ENCODE results near the gene FDXR. TPM values are rescaled to one million over a fixed set of nuclear protein-coding genes. Genes with fewer than 3 reads are reported as not detected.
"Not testable (repeated sequence)": the region's sequence is repeated elsewhere in the genome, so short reads cannot be mapped to it uniquely, and the experiment has no call there.

Gene FDXR
- total RNA-seq, 1 donor from 2014 or later: 12.9 TPM

GRCh38 chr17:74873037-74873873 is 461 bp upstream of the FDXR start:
- peak; percentile 100 for DNase-seq (ENCODE audit: low read depth in 2 of 2)

- DNase-seq (ENCODE audit: low read depth in 2 of 2): no peak
Measured at GRCh38 chr17:74871356-74872076, 1.3 kb downstream of the FDXR start.

- peak in 1 of 2 donors; percentile 26 for DNase-seq (ENCODE audit: low read depth in 2 of 2)
Measured at GRCh38 chr17:74870512-74870911, 2.3 kb downstream of the FDXR start.

DNA sequence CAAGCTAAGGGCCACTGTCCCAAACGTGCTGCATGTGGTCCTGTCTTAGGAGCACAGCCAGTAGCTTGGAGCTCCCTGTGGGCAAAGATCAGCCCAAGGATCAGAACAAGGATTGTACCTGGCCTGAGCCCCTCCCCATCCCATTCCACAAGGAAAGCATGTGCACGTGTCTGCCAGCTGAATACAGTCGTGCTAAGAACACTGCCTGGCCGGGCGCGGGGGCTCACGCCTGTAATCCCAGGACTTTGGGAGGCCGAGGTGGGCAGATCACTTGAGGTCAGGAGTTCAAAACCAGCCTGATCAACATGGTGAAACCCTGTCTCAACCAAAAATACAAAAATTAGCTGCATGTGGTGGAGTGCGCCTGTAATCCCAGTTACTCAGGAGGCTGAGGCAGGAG is 2.8 kb downstream of the FDXR start:
- not testable (repeated sequence) for DNase-seq (ENCODE audit: low read depth in 2 of 2)

- DNase-seq (ENCODE audit: low read depth in 2 of 2): no peak
Measured at GRCh38 chr17:74868908-74869255, 3.9 kb downstream of the FDXR start.

DNA sequence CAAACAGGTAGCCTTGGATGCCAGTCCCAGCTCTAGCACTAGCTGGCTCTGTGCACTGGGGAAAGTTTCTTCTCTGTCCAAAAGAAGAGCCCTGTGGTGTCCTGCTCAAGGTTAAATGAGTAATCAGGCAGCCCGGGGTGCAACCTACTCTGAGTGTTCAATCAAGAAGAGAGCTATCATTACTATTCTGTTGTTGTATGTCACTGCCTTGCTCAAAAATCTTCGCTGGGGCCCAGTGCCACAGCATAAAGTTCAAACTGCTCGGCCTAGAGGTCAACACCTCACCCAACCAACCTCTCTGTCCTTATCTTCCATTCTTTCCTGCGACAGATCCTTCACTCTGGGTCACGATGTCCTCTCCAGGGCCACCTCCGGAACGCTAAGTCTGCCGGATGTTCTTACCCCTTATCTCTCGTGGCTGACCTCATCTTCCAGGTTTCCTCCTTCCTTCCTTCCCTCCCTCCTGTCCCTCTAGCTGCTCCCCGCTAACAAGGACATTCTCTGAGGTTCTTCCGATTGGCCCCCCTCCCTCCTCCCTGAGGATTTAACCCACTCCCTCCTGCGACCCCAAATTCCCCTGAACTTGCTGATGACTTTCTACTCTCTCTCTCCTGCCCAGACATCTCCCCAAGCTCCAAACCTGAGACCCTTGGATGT is 4.4 kb downstream of the FDXR start:
- DNase-seq (ENCODE audit: low read depth in 2 of 2): no peak

- DNase-seq (ENCODE audit: low read depth in 2 of 2): no peak
Measured at GRCh38 chr17:74866198-74866835, 6.5 kb downstream of the FDXR start.

GRCh38 chr17:74865504-74866197 is 7.1 kb downstream of the FDXR start:
- no peak for DNase-seq (ENCODE audit: low read depth in 2 of 2)

DNA sequence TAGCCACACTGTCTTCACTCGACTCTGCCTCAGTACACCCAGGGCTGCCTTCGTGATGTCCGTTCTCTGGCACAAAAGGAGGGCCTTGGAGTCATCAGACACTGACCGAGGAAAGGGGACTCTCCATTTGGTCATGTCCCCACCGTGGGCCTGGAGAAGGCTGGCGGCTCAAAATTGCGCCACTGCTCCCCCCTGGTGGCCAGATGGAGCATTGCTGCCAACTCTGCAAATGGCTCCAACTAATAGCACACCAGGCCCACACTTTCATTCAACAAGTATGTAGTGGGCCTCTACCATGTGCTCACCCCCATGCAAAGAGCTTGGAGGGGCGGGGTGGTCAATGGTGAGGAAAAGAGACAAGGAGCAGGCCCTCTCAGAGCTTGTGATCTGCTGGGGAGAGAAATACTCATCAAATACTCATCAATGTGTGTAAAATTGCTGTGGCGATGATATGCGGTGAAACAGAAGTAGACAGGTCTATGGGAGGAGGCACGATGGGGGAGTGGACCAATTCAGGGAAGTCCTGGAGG is 7.9 kb downstream of the FDXR start:
- peak; percentile 69 to 75 for DNase-seq (ENCODE audit: low read depth in 2 of 2)

DNA sequence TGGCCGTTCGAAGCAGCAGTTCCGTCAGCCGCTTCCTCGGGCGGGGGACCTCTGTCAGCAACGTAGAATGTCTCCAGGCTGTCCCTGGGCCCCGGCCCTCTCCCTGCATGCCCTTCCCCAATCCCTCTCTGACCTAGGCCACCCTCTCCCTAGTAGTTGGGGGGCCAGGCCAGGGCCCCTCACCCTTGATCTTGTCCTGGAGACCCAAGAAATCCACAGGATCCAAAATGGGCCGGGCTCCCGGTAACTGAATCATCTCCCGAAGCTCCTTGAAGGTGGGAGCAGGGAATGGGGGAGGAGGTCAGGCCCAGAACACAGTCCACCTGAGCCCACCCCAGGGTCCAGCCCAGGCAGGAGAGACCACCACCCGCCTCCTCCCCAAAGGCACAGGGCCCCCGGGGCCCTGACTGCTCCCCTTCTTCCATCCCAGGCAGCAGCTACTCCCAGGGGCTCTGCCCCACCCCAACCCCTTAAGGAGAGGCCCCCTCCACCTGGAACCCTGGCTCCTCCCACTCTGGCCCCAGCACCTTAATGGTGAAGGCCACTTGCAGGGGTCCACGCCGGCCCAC is 8.4 kb downstream of the FDXR start:
- no peak for DNase-seq (ENCODE audit: low read depth in 2 of 2)

GRCh38 chr17:74863420-74864296 is 9.1 kb downstream of the FDXR start:
- DNase-seq (ENCODE audit: low read depth in 2 of 2): no peak

- DNase-seq (ENCODE audit: low read depth in 2 of 2): no peak
Measured at GRCh38 chr17:74862919-74863318, 9.9 kb downstream of the FDXR start.

DNA sequence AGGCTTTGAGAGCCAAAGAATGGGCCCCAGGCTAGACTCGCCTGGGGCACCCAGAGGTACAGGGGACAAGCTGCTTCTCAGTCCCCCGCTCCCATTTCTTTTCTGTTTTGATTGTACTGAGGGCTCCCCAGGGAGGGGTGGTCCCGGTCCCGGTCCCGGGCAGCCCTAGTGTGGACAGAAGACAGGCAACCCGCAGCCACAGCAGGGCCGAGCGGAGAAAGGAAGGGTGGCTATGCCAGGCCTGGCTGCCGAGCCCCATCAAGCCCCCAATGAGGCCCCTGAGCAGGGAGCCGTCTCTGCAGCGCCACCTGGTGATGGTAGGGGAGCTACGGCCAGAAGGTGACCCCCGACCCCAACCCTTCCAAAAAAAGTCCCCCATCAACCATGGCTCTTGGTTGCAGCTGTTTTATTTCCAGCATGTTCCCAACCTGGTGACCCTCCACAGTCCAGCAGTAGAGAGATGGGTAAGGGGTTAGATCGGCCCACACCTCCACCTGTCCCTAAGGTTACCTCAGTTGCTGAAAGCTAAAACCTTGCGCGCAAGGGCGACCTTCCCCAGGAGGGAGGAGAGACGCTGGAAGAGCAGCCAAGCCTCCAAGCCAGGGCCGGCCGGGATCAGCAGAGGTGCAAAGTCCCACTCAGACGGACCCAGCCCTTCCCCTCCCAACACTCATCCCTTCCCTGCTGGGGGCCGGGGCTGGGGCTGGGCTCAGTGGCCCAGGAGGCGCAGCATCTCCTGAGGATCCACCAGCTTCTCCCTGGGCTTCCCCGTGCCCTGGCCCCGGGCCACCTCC is 10.5 kb downstream of the FDXR start:
- peak; percentile 51 to 61 for DNase-seq (ENCODE audit: low read depth in 2 of 2)

GRCh38 chr17:74861662-74862107 is 11.1 kb downstream of the FDXR start:
- DNase-seq (ENCODE audit: low read depth in 2 of 2): no peak

DNA sequence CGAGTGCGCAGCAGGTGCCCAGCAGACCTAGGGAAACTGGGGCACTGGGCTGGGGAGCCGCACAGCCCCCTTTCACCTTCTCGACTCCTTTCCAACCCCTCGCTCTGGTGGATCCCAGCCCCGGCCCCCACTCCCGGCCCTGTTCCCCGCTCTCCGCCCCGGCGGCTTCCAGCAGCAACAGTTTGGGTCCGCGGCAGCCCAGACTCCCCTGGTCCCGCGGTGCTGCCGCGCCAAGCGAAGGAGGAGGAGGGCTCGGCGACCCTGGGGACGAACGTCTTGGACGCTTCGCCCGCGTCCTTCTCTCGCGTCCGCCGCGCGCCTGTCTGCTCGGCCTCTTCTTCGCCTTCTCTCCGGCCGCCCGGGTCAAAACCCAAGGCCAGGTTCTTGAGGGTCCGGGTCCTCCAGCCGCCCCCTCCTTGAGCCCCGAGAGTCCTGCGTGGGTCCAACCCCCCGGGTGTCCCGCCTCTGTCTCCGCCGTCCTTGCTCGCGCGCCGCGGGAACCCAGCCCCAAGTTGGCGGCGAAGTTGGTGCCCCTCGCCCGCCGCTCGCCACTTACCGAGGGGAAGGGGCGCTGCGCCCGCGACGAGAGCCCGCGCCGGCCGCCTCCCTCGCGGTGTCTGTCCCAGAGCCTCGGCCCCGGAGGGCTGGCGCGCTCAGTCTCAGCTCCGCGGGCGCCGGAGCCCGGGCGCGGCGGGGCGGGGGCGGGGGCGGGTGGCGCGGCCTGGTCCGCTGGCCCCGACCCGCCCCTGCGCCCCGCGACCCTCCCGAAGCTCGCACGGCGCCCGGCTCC is 11.7 kb downstream of the FDXR start:
- no peak for DNase-seq (ENCODE audit: low read depth in 2 of 2)

DNA sequence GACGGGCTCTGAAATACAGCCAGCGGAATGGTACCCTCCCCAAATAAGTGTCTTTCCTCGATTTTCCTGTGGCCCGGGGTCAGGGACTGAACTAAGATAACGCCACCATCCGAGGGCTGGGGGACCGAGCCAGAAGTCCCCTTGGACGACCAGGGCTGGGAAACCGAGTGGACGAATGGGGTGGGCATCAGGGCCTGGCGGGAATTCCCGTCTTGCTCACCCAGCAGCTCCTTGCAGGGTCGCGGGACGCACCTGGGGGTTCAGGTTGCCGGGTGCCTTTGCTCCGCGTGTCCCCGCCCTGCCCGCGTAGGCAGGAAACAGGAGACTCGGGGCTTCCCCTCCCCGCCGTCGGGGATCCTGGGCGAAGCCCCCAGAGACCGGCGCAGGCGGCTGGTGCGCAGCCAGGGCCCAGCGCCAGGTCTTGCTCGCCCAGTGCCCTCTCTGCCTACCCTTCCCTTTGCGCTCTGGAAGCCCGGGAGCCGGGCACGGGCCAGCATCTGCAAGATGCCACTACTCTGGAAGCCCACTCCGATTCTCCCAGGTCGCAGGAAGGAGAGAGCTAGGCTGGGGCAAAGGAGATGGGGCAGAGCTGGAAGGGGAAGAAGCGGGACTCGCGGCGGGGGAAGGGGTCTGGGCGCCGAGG is 12.4 kb downstream of the FDXR start:
- DNase-seq (ENCODE audit: low read depth in 2 of 2): no peak

DNA sequence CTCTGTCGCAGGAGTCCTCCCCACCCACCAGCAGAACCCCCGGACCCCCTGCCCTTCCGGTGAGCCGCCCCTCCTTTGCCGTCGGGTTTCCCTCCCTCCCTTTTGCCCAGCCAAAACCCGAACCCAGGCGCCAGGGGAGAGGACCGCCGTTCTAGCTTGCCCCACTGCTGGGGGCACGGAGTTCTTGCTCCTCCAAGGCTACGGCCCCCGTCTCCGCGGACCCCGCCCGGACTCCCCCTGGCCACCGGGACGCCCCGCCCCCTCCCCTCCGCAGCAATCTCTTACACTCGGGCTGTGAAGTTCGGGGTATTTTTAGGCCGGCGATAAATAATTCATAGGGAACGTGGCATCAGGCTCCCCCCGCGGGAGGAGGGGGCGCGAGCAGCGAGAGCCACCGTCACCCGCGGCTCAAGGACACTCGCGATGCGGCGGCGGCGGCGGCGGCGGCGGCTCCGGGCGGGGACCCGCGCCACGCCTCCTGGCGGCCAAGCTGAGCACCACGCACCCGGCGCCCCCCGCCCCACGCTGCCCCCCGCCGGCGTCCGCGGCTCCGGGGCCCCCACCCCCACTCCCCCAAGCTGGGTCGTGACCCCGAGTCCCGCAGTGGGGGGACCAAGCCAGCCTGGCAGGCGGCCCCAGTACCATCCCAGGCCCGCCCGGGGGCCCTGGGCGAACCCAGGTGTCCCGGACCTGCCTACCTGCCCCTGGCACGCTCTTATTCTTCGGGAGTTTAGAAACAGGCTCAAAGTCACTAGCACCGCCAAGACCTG is 13.2 kb downstream of the FDXR start, which contains the start of gene GRIN2C:
Gene GRIN2C (minus strand): TSS at position 427 of the 770 bp plus-strand sequence. CDS start 4,793 bp downstream, outside the sequence.
- DNase-seq (ENCODE audit: low read depth in 2 of 2): peak in 1 of 2 donors; percentile 26

Measured in lung microvascular endothelial cell (primary cell).